Measurements from ENCODE around the gene ZNF618. TPM values are rescaled to one million over a fixed set of nuclear protein-coding genes. Genes with fewer than 3 reads are reported as not detected.

Gene ZNF618
- polyA plus RNA-seq, 1 experiment, result 8.7 TPM

GRCh38 chr9:113920872-113921271 lies 44.8 kb downstream of the ZNF618 start:
- CTCF ChIA-PET, result no interaction called here
- Histone ChIP-seq H3K27me3 (ENCODE audit: control insufficient read depth, insufficient read depth, low read length) (no peaks in the 10 kb centered on the region), H3K27ac (ENCODE audit: low read depth, low read length) (peak overlapping the region; percentile 34), H3K4me3 (ENCODE audit: low read depth, low read length) (no peak overlapping the region), H3K9me3 (ENCODE audit: control insufficient read depth, insufficient read depth, low read length) (peaks cover 2% of the 10 kb centered on the region)
- POLR2A ChIA-PET, result interaction anchor here (0.5 kb wide), 1 partner anchor 14 kb away, joined by 4 read pairs; no protein-coding TSS in a partner anchor
- DNase-seq (ENCODE audit: low read depth, low spot score), result no peak
- TF ChIP-seq CTCF (IDR thresholded peaks at IDR 0.05; ENCODE audit: low read depth, low read length), result no peak

GRCh38 chr9:113921396-113921925 lies 45.4 kb downstream of the ZNF618 start:
- H3K4me3 ChIP-seq (ENCODE audit: low read depth, low read length), result no peak overlapping the region
- ChIA-PET CTCF (interaction anchor here (0.7 kb wide), 1 partner anchor 10 kb away, joined by 3 read pairs; no protein-coding TSS in a partner anchor), POLR2A (interaction anchor here (0.5 kb wide), 2 partner anchors 15 to 43 kb away, joined by 4 read pairs; no protein-coding TSS in a partner anchor)
- DNase-seq (ENCODE audit: low read depth, low spot score), result no peak
- no peak for TF ChIP-seq CTCF (IDR thresholded peaks at IDR 0.05; ENCODE audit: low read depth, low read length)
- H3K27me3 ChIP-seq (ENCODE audit: control insufficient read depth, insufficient read depth, low read length), result no peaks in the 10 kb centered on the region
- peaks cover 2% of the 10 kb centered on the region for H3K9me3 ChIP-seq (ENCODE audit: control insufficient read depth, insufficient read depth, low read length)
- peak overlapping the region; percentile 34 for H3K27ac ChIP-seq (ENCODE audit: low read depth, low read length)

GRCh38 chr9:113922160-113922559 lies 46.1 kb downstream of the ZNF618 start:
- TF ChIP-seq CTCF (IDR thresholded peaks at IDR 0.05; ENCODE audit: low read depth, low read length), result no peak
- CTCF ChIA-PET, result interaction anchor here (0.6 to 0.7 kb wide), 2 partner anchors 11 to 105 kb away, joined by 3 to 5 read pairs; no protein-coding TSS in a partner anchor

GRCh38 chr9:113926211-113926610 lies 50.1 kb downstream of the ZNF618 start:
- Histone ChIP-seq H3K9me3 (ENCODE audit: control insufficient read depth, insufficient read depth, low read length) (peaks cover 17% of the 10 kb centered on the region), H3K4me3 (ENCODE audit: low read depth, low read length) (no peak overlapping the region), H3K27ac (ENCODE audit: low read depth, low read length) (no peak overlapping the region), H3K27me3 (ENCODE audit: control insufficient read depth, insufficient read depth, low read length) (no peaks in the 10 kb centered on the region)
- CTCF ChIA-PET, result interaction anchor here (2.4 kb wide), 1 partner anchor 37 kb away, joined by 14 read pairs; no protein-coding TSS in a partner anchor
- POLR2A ChIA-PET, result no interaction called here
- no peak for DNase-seq (ENCODE audit: low read depth, low spot score)
- no peak for TF ChIP-seq CTCF (IDR thresholded peaks at IDR 0.05; ENCODE audit: low read depth, low read length)

More at GRCh38 chr9:113922160-113922559, 46.1 kb downstream of the ZNF618 start:
- Histone ChIP-seq H3K9me3 (ENCODE audit: control insufficient read depth, insufficient read depth, low read length) (peaks cover 6% of the 10 kb centered on the region), H3K4me3 (ENCODE audit: low read depth, low read length) (no peak overlapping the region), H3K27ac (ENCODE audit: low read depth, low read length) (no peak overlapping the region), H3K27me3 (ENCODE audit: control insufficient read depth, insufficient read depth, low read length) (no peaks in the 10 kb centered on the region)
- no peak for DNase-seq (ENCODE audit: low read depth, low spot score)
- POLR2A ChIA-PET, result no interaction called here

GRCh38 chr9:113927277-113927676 lies 51.2 kb downstream of the ZNF618 start:
- CTCF ChIA-PET, result interaction anchor here (1.2 to 2.4 kb wide), 2 partner anchors 36 to 364 kb away, joined by 3 to 14 read pairs; no protein-coding TSS in a partner anchor
- DNase-seq (ENCODE audit: low read depth, low spot score), result no peak
- Histone ChIP-seq H3K9me3 (ENCODE audit: control insufficient read depth, insufficient read depth, low read length) (peaks cover 17% of the 10 kb centered on the region), H3K27ac (ENCODE audit: low read depth, low read length) (no peak overlapping the region), H3K4me3 (ENCODE audit: low read depth, low read length) (no peak overlapping the region), H3K27me3 (ENCODE audit: control insufficient read depth, insufficient read depth, low read length) (no peaks in the 10 kb centered on the region)
- no peak for TF ChIP-seq CTCF (IDR thresholded peaks at IDR 0.05; ENCODE audit: low read depth, low read length)
- POLR2A ChIA-PET, result no interaction called here
